Measurements from ENCODE around the gene ACOT7.
"Not testable (repeated sequence)": the region's sequence is repeated elsewhere in the genome, so short reads cannot be mapped to it uniquely, and the experiment has no call there.

Gene ACOT7

DNA sequence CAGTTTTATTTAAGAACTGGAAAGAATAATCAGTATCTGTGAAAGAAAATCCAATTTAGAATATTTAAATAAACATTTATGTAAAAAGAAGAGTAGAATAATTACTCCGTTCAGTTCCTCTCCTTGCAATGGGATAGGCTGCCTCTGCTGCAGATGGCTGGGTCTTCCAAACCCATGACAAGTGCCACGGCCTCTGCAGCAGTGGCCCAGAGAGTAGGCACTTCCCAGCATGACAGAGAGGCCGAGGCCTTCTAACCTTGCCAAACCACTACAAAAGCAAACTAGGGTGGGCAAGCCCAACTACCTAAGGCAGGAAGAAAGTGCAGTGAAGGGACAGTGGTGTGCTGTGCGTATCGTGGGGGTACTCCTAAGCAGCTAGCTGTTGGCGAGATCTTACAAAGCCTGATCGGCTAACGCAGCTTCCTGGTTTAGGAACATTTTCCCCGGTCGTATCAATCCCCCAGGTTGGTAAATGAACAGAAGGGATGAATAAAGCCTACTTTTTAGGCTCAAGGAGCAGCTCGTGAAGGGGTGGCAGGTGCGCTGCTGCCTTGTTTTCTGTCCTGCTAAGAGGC, 172.3 kb downstream of the ACOT7 start:
- no peak overlapping the region for H3K27ac ChIP-seq (ENCODE audit: insufficient read depth, low read length, poor library complexity, severe bottlenecking)
- DNase-seq: no peak
- H3K36me3 ChIP-seq (ENCODE audit: control insufficient read depth, insufficient read depth, low read length): peaks cover 32% of the 10 kb centered on the region

DNA sequence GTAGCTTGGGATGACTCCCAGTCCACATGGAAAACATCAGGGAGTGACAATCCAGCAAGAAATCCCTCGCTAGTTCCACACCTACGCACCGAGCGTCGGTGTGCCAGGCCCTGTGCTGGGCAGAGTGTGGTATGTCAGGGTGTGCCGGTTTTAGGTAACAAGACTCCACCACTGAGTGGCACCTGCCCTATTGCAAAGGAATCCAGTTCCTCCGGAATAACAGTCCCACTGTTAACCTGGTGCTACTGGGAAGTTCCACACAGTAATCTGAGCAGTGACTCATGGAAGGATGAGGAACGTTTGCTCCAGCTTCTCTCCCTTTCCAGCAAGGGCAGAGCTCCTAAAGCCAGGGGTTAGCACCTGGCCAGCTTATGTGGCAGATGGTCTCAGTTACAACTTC, 173.3 kb downstream of the ACOT7 start:
- H3K27ac ChIP-seq (ENCODE audit: insufficient read depth, low read length, poor library complexity, severe bottlenecking): no peak overlapping the region
- H3K4me3 ChIP-seq (ENCODE audit: insufficient read depth, low read depth, low read length, poor library complexity, severe bottlenecking): no peak overlapping the region
- peaks cover 21% of the 10 kb centered on the region for H3K36me3 ChIP-seq (ENCODE audit: control insufficient read depth, insufficient read depth, low read length)
- no peaks in the 10 kb centered on the region for H3K4me1 ChIP-seq (ENCODE audit: control insufficient read depth, insufficient read depth, low read length, poor library complexity, severe bottlenecking)
- no peak for DNase-seq
- H3K27me3 ChIP-seq (replicated peaks; ENCODE audit: control insufficient read depth, insufficient read depth, low read length, poor library complexity, severe bottlenecking): no peaks in the 10 kb centered on the region
- H3K9me3 ChIP-seq (ENCODE audit: control insufficient read depth, low read length): no peaks in the 10 kb centered on the region

More for the DNA sequence above, 172.3 kb downstream of the ACOT7 start:
- Histone ChIP-seq H3K9me3 (ENCODE audit: control insufficient read depth, low read length) (no peaks in the 10 kb centered on the region), H3K27me3 (replicated peaks; ENCODE audit: control insufficient read depth, insufficient read depth, low read length, poor library complexity, severe bottlenecking) (no peaks in the 10 kb centered on the region), H3K4me3 (ENCODE audit: insufficient read depth, low read depth, low read length, poor library complexity, severe bottlenecking) (no peak overlapping the region), H3K4me1 (ENCODE audit: control insufficient read depth, insufficient read depth, low read length, poor library complexity, severe bottlenecking) (no peaks in the 10 kb centered on the region)

DNA sequence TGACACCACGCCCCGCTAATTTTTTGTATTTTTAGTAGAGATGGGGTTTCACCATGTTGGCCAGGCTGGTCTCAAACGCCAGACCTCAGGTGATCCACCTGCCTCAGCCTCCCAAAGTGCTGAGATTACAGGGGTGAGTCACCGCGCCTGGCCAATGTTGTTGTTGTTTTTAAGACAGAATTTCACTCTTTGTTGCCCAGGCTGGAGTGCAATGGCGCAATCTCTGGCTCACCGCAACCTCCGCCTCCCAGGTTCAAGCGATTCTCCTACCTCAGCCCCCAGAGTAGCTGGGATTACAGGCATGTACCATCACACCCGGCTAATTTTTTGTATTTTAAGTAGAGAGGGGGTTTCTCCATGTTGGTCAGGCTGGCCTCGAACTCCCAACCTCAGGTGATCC, 173.9 kb downstream of the ACOT7 start:
- peaks cover 15% of the 10 kb centered on the region for H3K36me3 ChIP-seq (ENCODE audit: control insufficient read depth, insufficient read depth, low read length)

DNA sequence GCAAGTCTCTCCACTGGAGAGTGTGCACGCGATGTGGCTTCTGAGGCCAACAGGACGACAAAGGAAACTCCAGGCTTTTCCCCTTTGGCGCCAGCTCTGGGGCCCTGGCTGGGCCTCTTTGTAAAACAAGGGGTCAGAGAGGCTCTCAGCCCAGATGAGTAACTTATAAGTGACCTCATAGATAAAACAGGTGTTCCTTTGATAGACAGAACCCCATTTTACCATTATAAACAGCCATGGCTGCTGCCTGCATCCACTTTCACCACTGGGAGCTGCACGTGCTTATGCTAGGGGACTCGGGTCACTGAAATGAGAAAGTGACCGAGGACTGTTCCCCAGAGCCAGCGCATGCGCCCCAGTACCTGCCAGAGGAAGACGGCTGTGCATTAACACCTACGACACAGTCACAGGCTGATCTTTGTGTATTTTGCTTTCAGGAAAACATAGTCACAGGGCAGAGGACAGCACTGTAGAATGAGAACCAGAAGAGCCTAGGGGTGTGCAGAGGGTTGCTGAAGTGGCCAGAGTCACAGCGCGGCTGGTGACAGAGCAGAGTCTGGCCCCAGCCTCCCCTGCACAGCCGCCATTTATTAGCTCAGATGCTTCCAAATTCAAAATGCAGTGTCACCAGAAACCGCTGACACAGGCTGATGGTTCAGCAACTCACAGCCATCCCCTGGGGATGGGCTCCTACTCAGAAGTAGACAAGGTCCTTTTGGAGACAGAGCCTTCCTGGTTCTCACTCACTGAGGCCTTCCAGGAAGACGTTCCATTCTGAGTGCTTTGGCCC, 175.0 kb downstream of the ACOT7 start:
- no peaks in the 10 kb centered on the region for H3K4me1 ChIP-seq (ENCODE audit: control insufficient read depth, insufficient read depth, low read length, poor library complexity, severe bottlenecking)
- no peak for DNase-seq
- peaks cover 7% of the 10 kb centered on the region for H3K36me3 ChIP-seq (ENCODE audit: control insufficient read depth, insufficient read depth, low read length)
- no peak overlapping the region for H3K27ac ChIP-seq (ENCODE audit: insufficient read depth, low read length, poor library complexity, severe bottlenecking)
- H3K4me3 ChIP-seq (ENCODE audit: insufficient read depth, low read depth, low read length, poor library complexity, severe bottlenecking): no peak overlapping the region
- no peaks in the 10 kb centered on the region for H3K9me3 ChIP-seq (ENCODE audit: control insufficient read depth, low read length)
- H3K27me3 ChIP-seq (replicated peaks; ENCODE audit: control insufficient read depth, insufficient read depth, low read length, poor library complexity, severe bottlenecking): no peaks in the 10 kb centered on the region

More for the DNA sequence above, 173.9 kb downstream of the ACOT7 start:
- H3K27me3 ChIP-seq (replicated peaks; ENCODE audit: control insufficient read depth, insufficient read depth, low read length, poor library complexity, severe bottlenecking); H3K4me3 ChIP-seq (ENCODE audit: insufficient read depth, low read depth, low read length, poor library complexity, severe bottlenecking); DNase-seq; H3K27ac ChIP-seq (ENCODE audit: insufficient read depth, low read length, poor library complexity, severe bottlenecking); H3K4me1 ChIP-seq (ENCODE audit: control insufficient read depth, insufficient read depth, low read length, poor library complexity, severe bottlenecking); H3K9me3 ChIP-seq (ENCODE audit: control insufficient read depth, low read length): not testable (repeated sequence)
